Astrocyte (in vitro differentiated cells and primary cell): ENCODE data around the gene TAF5L.

Source experiments
- EZH2 ChIP-seq: IDR thresholded peaks from 2 replicates; pipeline ENCODE4 v1.6.1; 2012; ENCODE audit warnings: mild to moderate bottlenecking, low read length, inconsistent platforms; ENCODE audit not compliant: insufficient read depth
- TF ChIP-seq, protein P1 (sequence below): IDR thresholded peaks from 2 replicates; pipeline ENCODE4 v1.5.1; 2011; ENCODE audit warnings: low read depth, mild to moderate bottlenecking, inconsistent platforms, low read length, moderate library complexity; ENCODE audit not compliant: insufficient read depth

DNA sequence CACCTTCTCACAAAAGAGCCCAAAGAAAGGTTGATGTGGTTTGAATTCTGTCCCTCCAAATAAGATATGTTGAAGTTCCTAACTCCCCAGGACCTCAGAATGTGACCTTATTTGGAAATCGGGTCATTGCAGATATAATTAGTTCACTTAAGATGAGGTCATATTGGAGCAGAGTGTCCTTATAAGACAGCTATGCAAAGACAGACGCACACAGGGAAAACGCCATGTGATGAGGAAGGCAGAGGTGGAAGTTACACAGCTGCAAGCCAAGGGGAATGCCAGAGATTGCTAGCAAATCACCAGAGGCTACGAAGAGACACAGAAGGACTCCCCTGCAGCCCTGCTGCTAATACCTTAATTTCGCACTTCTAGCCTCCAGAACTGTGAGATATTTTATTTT lies 62.2 kb downstream of the TAF5L start:
- TF ChIP-seq, protein P1, sequence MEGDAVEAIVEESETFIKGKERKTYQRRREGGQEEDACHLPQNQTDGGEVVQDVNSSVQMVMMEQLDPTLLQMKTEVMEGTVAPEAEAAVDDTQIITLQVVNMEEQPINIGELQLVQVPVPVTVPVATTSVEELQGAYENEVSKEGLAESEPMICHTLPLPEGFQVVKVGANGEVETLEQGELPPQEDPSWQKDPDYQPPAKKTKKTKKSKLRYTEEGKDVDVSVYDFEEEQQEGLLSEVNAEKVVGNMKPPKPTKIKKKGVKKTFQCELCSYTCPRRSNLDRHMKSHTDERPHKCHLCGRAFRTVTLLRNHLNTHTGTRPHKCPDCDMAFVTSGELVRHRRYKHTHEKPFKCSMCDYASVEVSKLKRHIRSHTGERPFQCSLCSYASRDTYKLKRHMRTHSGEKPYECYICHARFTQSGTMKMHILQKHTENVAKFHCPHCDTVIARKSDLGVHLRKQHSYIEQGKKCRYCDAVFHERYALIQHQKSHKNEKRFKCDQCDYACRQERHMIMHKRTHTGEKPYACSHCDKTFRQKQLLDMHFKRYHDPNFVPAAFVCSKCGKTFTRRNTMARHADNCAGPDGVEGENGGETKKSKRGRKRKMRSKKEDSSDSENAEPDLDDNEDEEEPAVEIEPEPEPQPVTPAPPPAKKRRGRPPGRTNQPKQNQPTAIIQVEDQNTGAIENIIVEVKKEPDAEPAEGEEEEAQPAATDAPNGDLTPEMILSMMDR: no peak
- TF ChIP-seq EZH2: no peak
